ENCODE data around the gene SLC35G1.

The SLC35G1 gene

GRCh38 chr10:93947524-93947923 is 53.7 kb downstream of the SLC35G1 start:
- Histone ChIP-seq H3K79me2 (ENCODE audit: insufficient read depth, low read length) (no peaks in the 10 kb centered on the region), H3K4me3 (ENCODE audit: low read depth, low read length, poor library complexity, severe bottlenecking) (no peak overlapping the region), H3K9me2 (ENCODE audit: low read depth, low read length) (no peaks in the 10 kb centered on the region), H3K9me3 (ENCODE audit: low read length) (no peaks in the 10 kb centered on the region), H3K27ac (ENCODE audit: low read depth, low read length, poor library complexity, severe bottlenecking) (no peak overlapping the region), H3K36me3 (ENCODE audit: insufficient read depth, low read length) (no peaks in the 10 kb centered on the region), H3K4me2 (ENCODE audit: low read length) (no peak overlapping the region), H3K27me3 (ENCODE audit: insufficient read depth, low read length) (no peaks in the 10 kb centered on the region), H4K20me1 (ENCODE audit: insufficient read depth, low read length) (no peaks in the 10 kb centered on the region), H2AFZ (ENCODE audit: low read length) (no peak overlapping the region), H3K4me1 (ENCODE audit: insufficient read depth, low read length, severe bottlenecking) (no peaks in the 10 kb centered on the region), H3K9ac (ENCODE audit: low read length) (no peak overlapping the region), H3F3A (ENCODE audit: insufficient read depth, low read length) (no peaks in the 10 kb centered on the region)
- TF ChIP-seq, protein P1, sequence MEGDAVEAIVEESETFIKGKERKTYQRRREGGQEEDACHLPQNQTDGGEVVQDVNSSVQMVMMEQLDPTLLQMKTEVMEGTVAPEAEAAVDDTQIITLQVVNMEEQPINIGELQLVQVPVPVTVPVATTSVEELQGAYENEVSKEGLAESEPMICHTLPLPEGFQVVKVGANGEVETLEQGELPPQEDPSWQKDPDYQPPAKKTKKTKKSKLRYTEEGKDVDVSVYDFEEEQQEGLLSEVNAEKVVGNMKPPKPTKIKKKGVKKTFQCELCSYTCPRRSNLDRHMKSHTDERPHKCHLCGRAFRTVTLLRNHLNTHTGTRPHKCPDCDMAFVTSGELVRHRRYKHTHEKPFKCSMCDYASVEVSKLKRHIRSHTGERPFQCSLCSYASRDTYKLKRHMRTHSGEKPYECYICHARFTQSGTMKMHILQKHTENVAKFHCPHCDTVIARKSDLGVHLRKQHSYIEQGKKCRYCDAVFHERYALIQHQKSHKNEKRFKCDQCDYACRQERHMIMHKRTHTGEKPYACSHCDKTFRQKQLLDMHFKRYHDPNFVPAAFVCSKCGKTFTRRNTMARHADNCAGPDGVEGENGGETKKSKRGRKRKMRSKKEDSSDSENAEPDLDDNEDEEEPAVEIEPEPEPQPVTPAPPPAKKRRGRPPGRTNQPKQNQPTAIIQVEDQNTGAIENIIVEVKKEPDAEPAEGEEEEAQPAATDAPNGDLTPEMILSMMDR (IDR thresholded peaks at IDR 0.05; ENCODE audit: low read length): no peak
- TF ChIP-seq EZH2 (IDR thresholded peaks at IDR 0.05; ENCODE audit: borderline replicate concordance, low read length): no peak

GRCh38 chr10:93951905-93952304 is 58.1 kb downstream of the SLC35G1 start:
- Histone ChIP-seq H3K27ac (ENCODE audit: low read depth, low read length, poor library complexity, severe bottlenecking) (no peak overlapping the region), H3K36me3 (ENCODE audit: insufficient read depth, low read length) (no peaks in the 10 kb centered on the region), H3K79me2 (ENCODE audit: insufficient read depth, low read length) (no peaks in the 10 kb centered on the region), H3K27me3 (ENCODE audit: insufficient read depth, low read length) (no peaks in the 10 kb centered on the region), H3F3A (ENCODE audit: insufficient read depth, low read length) (no peaks in the 10 kb centered on the region), H3K4me2 (ENCODE audit: low read length) (no peak overlapping the region), H3K4me3 (ENCODE audit: low read depth, low read length, poor library complexity, severe bottlenecking) (no peak overlapping the region), H3K4me1 (ENCODE audit: insufficient read depth, low read length, severe bottlenecking) (no peaks in the 10 kb centered on the region), H3K9me2 (ENCODE audit: low read depth, low read length) (no peaks in the 10 kb centered on the region), H4K20me1 (ENCODE audit: insufficient read depth, low read length) (no peaks in the 10 kb centered on the region), H3K9ac (ENCODE audit: low read length) (no peak overlapping the region), H3K9me3 (ENCODE audit: low read length) (no peaks in the 10 kb centered on the region), H2AFZ (ENCODE audit: low read length) (no peak overlapping the region)
- TF ChIP-seq, protein P1 (IDR thresholded peaks at IDR 0.05; ENCODE audit: low read length): no peak
- TF ChIP-seq EZH2 (IDR thresholded peaks at IDR 0.05; ENCODE audit: borderline replicate concordance, low read length): no peak

All from OCI-LY1 (cell line).